SHP77 (cell line): ENCODE data around the gene CELA3B.
A peak's percentile ranks its signal among the peaks of the same experiment; 100 is the strongest.
"Not testable (repeated sequence)": the region's sequence is repeated elsewhere in the genome, so short reads cannot be mapped to it uniquely, and the experiment has no call there.

ENCODE experiments used
- DNase-seq, 2 experiments: peaks; one replicate each; lab custom pipeline; 2025; lab: John Stamatoyannopoulos, UW

The CELA3B gene

GRCh38 chr1:22007262-22007661, 30.4 kb downstream of the CELA3B start:
- DNase-seq = not testable (repeated sequence)

GRCh38 chr1:22009566-22009965, 32.7 kb downstream of the CELA3B start:
- not testable (repeated sequence) for DNase-seq

- DNase-seq = not testable (repeated sequence)
These were observed 35.9 kb downstream of the CELA3B start for GRCh38 chr1:22012752-22013151.

- not testable (repeated sequence) for DNase-seq
These were observed 37.9 kb downstream of the CELA3B start for GRCh38 chr1:22014575-22015206.

GRCh38 chr1:22018583-22019559, 42.0 kb downstream of the CELA3B start:
- DNase-seq = no peak

GRCh38 chr1:22021061-22021460, 44.2 kb downstream of the CELA3B start:
- DNase-seq = no peak

- DNase-seq = peak; percentile 68 to 89
These were observed 47.9 kb downstream of the CELA3B start for GRCh38 chr1:22024485-22025367.

- peak; percentile 87 to 89 for DNase-seq
These were observed 48.7 kb downstream of the CELA3B start for GRCh38 chr1:22025368-22026155.

GRCh38 chr1:22026924-22027289, 50.1 kb downstream of the CELA3B start:
- no peak for DNase-seq

GRCh38 chr1:22030057-22030456, 53.2 kb downstream of the CELA3B start:
- DNase-seq = no peak

- DNase-seq = no peak
These were observed 53.7 kb downstream of the CELA3B start for GRCh38 chr1:22030473-22030872.

GRCh38 chr1:22031214-22031962, 54.6 kb downstream of the CELA3B start:
- DNase-seq = no peak

- DNase-seq = not testable (repeated sequence)
These were observed 58.0 kb downstream of the CELA3B start for GRCh38 chr1:22034834-22035233.

GRCh38 chr1:22037520-22037919, 60.7 kb downstream of the CELA3B start:
- no peak for DNase-seq

- no peak for DNase-seq
These were observed 61.2 kb downstream of the CELA3B start for GRCh38 chr1:22038036-22038435.
